ENCODE measurements around the gene HTT-AS.
A peak's percentile ranks its signal among the peaks of the same experiment; 100 is the strongest.
"Not testable (repeated sequence)": the region's sequence is repeated elsewhere in the genome, so short reads cannot be mapped to it uniquely, and the experiment has no call there.

The HTT-AS gene

GRCh38 chr4:3074078-3074845, at the start of gene HTT-AS, which contains the start of gene HTT:
TSS of gene HTT-AS (minus strand) at chr4:3074538.
TSS of gene HTT (plus strand) at chr4:3074681. CDS start at chr4:3074826, 145 bp downstream.
- peak; percentile 69 for DNase-seq

GRCh38 chr4:3123181-3123671, 48.9 kb upstream of the HTT-AS start:
- no peak for DNase-seq

- DNase-seq = no peak
Measured at GRCh38 chr4:3122081-3122563, 47.8 kb upstream of the HTT-AS start.

GRCh38 chr4:3121596-3121995, 47.3 kb upstream of the HTT-AS start:
- DNase-seq = no peak

GRCh38 chr4:3121110-3121509, 46.8 kb upstream of the HTT-AS start:
- no peak for DNase-seq

- no peak for DNase-seq
Measured at GRCh38 chr4:3119464-3119863, 45.1 kb upstream of the HTT-AS start.

- no peak for DNase-seq
Measured at GRCh38 chr4:3118312-3118711, 44.0 kb upstream of the HTT-AS start.

- no peak for DNase-seq
Measured at GRCh38 chr4:3116955-3117354, 42.6 kb upstream of the HTT-AS start.

- DNase-seq = no peak
Measured at GRCh38 chr4:3115637-3116270, 41.4 kb upstream of the HTT-AS start.

- no peak for DNase-seq
Measured at GRCh38 chr4:3114377-3114776, 40.0 kb upstream of the HTT-AS start.

- DNase-seq = no peak
Measured at GRCh38 chr4:3112609-3113469, 38.5 kb upstream of the HTT-AS start.

- no peak for DNase-seq
Measured at GRCh38 chr4:3112201-3112600, 37.9 kb upstream of the HTT-AS start.

- DNase-seq = no peak
Measured at GRCh38 chr4:3111461-3111860, 37.1 kb upstream of the HTT-AS start.

- DNase-seq = no peak
Measured at GRCh38 chr4:3108211-3108610, 33.9 kb upstream of the HTT-AS start.

- no peak for DNase-seq
Measured at GRCh38 chr4:3107691-3108121, 33.4 kb upstream of the HTT-AS start.

- DNase-seq = no peak
Measured at GRCh38 chr4:3107271-3107670, 32.9 kb upstream of the HTT-AS start.

- peak; percentile 21 for DNase-seq
Measured at GRCh38 chr4:3106339-3107186, 32.2 kb upstream of the HTT-AS start.

GRCh38 chr4:3098346-3098745, 24.0 kb upstream of the HTT-AS start:
- DNase-seq = no peak

- no peak for DNase-seq
Measured at GRCh38 chr4:3096202-3096601, 21.9 kb upstream of the HTT-AS start.

- not testable (repeated sequence) for DNase-seq
Measured at GRCh38 chr4:3094701-3095100, 20.4 kb upstream of the HTT-AS start.

GRCh38 chr4:3091464-3091863, 17.1 kb upstream of the HTT-AS start:
- DNase-seq = no peak

Measured in NCI-H2107 (cell line).